ENCODE results near the gene CRHR2.

The CRHR2 gene

GRCh38 chr7:30618080-30618676 is 64.1 kb downstream of the CRHR2 start:
- DNase-seq (ENCODE audit: low spot score): no peak

DNA sequence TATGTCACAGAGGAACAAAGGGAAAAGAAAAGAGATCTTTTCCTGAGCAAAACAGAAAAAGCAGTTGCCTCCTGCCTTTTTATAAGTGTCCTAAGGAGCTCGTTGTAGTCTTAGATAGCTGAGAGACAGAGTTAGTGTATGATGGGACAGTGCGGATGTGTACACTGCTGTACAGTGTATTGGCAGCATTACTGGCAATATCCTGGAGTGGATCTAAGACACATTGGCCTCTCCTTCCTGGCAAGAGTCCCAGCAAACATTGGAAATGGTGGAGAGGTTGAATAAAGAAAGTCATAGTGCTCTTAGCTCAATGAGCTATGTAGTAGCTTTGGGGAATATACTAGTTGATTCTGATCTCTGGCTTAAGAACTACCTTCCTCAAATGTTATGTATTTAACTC is 64.9 kb downstream of the CRHR2 start:
- DNase-seq (ENCODE audit: low spot score): no peak

- no peak for DNase-seq (ENCODE audit: low spot score)
These were observed 65.9 kb downstream of the CRHR2 start for GRCh38 chr7:30616318-30616717.

DNA sequence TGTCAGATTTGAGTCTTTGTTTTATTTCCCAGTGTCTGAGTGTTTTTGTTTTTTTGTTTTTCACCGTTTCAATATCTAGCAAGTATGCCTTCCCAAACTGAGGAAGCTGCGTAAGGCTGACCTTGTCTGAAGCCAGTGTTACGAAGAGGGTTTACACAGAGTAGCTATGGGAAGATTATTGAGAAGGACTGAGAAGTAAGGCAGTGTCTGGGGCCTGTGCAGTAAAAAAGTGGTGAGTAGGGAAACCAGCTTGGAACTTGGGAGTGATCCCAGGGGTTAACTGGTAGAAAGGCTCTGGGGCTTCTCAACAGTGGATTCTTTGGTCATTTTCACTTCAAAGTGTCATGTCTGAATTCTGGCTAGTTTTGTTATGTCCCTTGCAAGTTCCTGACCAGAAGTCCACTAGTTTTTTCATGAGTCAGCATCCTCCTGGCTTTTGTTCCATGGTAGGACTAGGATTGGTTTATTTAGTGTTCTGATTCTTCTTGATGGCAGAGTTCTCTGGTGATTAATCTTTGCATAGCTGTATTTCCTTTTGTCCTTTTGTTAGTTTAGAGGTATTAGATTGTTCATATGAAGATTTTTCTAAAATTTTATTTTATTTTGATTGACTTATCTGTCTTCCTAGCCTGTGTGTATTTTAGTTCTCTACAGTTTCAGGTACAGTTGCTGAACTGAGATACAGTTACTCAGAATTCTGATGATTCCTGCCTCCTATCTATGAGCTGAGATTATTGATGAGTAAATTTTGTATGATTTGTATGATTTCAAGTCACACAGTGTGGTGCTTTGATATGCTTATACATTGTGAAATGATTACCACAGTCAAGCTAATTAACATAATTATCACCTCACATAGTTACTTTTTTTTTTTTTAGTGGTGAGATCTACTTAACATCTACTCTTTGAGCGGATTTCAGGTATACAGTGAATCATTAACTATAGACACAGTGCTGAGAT is 68.6 kb downstream of the CRHR2 start:
- no peak for DNase-seq (ENCODE audit: low spot score)

- DNase-seq (ENCODE audit: low spot score): no peak
These were observed 69.5 kb downstream of the CRHR2 start for GRCh38 chr7:30612658-30613265.

- no peak for DNase-seq (ENCODE audit: low spot score)
These were observed 76.4 kb downstream of the CRHR2 start for GRCh38 chr7:30605832-30606231.

- DNase-seq (ENCODE audit: low spot score): no peak
These were observed 77.4 kb downstream of the CRHR2 start for GRCh38 chr7:30604901-30605300.

Measured in NAMALWA (cell line).